Endometrium (tissue), 2 donors: ENCODE data around the gene MT3.

Experiments
- FAIRE-seq: peaks from 2 replicates; lab custom pipeline; 2012; peaks lifted over from hg19 to GRCh38; lab: Jason Lieb, UNC
- donor health status: control.
- donor health status: control.

MT3 gene

DNA sequence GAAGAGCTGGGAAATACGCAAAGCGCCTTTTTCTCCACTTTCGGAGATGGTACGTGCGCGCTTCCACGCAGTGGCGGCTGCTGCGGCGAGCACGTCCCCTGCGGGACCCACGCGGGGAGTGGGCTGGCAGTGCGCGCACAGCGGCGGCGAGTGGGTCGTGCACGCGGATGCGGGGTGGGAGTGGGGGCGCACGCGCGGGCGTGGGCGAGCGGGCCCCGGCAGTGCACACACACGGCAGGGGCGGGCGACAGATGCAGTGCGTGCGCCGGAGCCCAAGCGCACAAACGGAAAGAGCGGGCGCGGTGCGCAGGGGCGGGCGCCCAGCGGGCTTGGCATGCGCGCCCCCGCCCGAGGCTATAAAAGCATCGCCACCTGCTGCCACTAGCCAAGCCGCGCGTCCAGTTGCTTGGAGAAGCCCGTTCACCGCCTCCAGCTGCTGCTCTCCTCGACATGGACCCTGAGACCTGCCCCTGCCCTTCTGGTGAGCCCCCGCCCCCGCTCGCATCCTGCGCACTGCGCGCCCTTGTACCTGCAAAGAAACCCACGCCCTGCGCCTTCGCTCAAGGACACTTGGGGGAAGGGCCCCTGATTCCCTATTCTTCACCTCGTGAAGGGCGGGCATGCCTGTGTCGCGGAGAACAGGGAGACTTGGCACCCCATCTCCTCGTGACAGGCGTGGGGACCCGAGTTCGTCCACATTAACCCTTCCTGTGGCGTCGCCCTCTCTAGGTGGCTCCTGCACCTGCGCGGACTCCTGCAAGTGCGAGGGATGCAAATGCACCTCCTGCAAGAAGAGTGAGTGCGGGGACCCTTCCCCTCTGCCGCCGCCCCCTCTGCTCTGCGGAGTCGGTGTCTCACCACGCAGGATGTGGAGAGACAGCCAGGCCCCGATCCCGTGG is at the start of gene MT3:
Gene MT3, plus strand, starts transcription at position 388 of the 899 bp plus-strand sequence. Its CDS starts 63 bp downstream, at position 451.
- FAIRE-seq, result no peak

DNA sequence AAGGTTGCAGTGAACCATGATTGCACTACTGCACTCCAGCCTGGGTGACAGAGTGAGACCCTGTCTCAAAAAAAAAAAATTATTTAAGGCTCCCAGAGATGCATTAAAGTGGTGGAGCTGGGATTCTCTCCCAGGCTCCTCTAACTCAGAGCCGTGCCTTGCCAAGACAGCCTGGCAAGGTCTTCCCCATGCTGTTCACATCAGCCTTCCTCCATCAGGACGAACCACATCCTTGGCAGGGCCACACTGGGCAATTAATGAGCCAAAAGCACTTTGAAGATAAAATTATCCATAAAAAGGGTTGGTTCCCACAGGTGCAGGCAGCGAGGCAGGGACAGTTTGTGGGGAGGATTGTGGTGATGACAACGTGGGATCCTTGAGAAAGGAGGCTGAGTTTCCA is 49.7 kb upstream of the MT3 start:
- FAIRE-seq, result no peak

DNA sequence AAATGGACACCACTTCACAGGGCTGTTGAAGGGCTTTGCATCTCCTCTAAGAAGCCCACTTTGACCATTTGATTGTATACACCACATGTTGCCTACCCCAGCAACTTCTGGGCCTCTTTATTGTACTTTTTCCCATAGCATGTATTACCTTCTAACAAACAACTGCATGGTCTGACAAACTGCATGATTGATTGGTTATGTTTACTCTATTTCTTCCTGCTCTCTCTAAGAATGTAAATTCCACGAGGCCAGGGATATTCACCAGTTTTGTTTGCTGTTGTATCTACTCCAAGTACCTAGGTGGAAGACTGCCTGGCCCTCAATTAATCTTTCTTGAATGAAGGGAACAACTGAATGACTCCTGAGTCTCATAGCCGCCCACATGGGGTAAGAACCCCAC is 47.3 kb upstream of the MT3 start:
- no peak for FAIRE-seq

DNA sequence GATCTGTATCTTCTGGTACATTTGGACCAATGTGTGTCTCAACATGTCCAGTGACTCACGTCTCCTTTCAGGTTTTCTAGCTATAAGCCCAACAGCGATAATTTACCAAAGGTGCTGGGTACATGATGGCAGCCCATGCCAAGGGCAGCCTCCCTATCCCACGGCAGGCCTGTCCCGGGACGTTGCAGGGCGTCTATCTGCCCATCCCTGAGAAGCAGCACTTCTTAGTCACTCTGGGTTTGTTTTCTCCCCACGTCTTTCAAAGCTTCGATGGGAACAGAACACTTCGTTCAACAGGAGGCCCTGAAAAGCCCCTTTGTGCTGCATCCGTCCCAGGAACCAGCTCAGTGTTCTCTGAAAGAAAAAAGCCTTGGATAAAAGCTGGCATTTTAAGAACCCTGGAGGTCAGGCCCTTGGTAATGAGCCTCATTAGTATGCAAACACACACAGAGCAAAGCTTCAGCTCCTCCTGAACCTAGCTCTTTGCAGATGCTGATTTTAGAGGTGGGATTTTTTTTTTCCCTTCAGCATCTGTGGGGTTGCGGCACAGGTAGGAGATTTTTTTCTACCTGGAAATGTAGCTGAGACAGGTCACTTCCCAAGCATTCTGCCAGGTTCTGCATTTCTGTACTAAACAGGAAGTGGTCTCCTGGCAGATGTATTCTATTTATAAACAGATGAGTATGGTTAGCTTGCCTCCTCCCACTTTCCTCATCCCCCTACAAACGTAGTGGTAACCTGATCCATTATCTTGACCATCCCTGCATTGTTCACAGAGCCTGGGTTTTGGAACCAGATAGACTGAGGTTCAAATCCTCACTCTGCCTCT is 42.0 kb upstream of the MT3 start:
- no peak for FAIRE-seq

DNA sequence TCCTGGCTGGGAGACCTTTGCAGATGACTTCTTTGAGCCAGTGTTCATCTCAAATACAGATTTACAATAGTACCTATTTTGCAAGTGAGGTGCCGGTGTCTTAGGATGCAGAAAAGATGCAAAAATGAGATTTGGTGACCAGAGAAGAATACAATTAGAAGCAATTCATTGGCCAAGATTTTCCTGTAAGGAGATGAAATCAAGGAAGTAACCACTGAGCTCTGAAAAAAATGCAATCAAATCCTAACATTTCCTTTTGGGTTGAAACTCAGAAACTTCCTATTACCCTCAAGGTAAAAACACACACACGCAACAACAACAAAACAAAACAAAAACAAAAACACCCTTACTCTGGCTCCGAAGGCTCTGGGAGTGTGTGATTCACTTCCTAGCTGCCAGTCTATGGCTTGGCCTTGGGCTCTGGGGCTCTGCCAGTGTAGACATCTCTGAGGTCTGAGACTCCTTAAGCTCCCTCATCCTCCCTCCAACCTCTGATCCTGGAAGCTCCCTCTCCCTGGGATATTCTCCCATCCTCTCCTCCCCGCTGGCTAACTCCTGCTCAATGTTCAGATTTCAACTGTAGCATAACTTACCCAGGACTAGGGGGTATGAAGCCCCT is 41.3 kb upstream of the MT3 start:
- FAIRE-seq, result no peak

DNA sequence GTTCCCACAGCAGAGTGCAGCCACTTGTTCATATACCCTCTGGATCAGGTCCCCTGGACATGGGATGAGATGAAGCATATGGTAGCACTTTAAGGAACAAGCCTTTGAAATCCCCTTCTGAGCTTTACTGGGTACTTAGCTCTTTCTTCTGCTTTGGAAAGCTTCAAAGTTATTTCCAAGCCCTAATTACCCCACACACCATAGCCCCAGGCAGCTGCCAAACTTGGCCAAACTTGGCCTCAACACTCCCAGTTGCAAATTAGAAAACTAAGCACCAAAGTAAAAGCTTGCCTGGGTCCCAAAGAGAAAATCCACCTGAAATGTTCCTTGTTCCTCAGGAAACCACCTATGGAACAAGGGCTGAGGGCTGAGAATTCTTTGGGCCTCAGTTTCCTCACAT is 40.2 kb upstream of the MT3 start:
- FAIRE-seq, result no peak

DNA sequence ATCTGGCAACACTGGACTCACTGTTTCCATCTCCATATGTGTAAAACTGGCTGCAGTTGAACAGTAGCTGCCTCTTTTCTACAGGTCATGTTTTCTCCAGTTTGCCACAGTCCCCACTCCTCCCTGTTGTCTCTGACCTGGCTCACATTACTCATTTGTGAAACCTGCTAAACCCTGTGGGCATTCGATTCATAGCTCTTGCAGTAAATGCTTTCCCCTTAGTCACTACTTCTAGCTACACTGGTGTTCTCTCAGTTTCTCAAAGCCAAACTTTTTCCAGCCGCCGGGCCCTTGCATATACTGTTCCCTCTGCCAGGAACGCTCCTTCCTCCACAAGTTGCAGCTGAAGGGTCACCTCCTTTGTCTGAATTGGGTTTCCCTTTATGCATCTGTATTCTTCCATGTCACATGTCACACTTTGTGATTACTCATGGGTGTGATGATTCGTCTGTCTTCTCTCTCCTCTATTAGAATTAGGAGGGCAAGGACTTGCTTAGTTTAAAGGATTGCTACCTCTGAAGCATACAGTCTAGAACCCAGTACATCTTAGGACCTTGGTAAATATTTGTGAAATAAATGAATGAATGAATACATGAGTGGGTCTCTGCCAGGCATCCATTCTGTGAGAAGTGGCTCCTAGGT is 39.5 kb upstream of the MT3 start:
- FAIRE-seq, result no peak

DNA sequence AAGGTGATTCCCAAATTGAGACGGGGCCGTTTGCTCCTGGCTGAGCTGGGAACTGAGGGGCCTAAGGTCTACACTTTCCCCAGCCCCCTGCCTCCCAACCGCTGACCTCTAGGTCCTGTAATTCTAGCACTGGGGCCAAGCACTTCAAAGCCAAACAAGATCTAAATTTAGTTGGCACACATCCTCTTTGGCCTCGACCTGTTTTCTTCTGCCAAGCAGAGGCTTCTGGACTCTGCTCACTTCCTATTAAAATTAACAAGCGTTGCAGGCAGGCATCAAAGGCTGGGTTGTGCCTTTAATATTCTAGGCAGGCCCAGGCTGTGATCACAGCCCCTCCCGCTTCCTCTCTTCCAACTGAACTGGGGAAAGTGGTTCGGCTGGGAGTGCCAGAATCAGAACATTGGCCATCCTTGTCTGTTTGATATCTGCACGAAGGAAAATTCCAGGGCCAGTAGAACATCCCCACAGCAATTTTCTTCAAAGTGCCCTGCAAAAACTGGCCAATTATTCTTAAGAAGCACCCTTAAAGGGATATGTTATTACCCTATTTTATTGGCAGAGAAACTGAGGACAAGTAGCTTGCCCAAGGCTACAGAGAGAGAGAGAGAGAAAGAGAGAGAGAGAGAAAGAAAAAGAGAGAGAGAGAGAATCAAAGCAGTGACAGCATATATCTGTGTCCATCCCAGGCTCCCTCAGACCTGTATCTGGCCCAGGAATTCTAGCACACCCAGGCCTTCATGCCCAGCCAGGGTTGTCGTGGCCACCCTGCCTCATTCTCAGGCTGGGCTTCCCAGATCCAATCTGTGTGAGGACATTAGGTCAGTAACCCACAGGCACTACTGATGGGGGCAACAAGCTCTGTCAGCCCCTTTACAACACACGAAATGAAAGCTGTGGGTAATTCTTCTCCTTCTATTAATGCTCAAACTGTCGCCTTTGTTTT is 37.3 kb upstream of the MT3 start:
- no peak for FAIRE-seq

DNA sequence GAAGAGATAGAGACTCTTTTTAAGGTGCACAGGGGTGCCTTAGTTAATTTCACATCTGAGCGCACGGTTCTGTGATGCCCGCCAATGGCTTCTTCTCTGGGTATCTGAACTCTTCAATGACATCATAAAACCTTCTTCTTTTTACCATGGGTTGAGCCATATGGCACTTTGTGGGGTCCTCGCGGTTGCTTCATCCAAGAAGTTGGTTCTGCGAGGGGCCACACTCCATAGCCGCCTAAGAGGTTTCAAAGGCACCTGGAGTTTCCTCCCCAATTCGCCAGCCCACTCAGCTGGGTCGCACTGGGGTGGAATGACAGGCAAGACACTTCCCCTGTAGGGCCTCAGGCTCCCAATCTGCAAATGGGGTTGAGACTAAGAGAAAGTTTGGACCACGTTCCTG is 34.9 kb upstream of the MT3 start:
- FAIRE-seq, result no peak

DNA sequence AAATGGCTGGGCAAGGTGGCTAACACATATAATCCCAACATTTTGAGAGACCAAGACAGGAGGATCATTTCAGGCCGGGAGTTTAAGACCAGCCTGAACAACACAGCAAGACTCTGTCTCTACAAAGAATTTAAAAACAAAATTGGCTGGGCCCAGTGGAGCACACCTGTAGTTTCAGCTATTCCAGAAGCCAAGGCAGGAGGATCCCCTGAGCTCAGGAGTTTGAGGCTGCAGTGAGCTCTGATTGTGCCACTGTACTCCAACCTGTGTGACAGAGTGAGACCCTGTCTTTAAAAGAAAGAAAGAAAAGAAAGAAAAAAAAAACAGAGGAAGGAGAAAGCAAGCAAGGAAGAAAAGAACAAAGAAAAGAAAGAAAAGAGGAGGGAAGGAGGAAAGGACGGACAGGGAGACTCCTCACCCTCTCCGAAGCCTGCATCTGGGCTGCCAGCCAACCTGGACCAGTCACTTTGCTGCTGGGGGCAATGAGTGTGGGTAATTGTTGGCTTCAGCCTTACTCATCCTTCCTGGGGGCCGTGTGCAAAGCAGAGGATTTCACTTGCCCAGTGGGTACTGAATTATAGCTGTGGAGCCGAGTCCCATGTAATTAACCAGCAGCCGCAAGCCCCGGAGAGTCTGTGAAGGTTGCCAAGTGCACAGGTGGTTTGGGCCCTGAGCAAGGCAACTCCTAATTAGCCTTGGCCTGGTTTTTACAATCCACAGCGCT is 31.1 kb upstream of the MT3 start:
- FAIRE-seq, result no peak

DNA sequence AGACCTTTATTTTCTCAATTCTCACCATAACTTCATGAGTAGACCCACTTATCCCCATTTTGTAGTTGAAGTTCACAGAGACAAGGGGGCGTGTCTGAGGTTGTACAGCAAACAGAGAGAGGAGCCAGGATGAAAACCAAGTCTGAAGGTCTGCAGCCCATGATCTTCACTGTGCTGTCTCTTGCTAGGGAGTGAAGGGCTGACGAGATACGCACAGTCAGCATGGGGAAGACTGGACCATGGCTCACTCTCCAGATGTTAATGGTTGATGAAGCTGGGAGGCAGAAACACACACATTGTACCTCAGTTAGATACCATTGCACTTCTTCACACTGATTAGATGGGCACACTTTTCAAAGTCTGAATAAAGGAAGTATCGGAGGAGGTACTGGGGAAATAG is 30.2 kb upstream of the MT3 start:
- no peak for FAIRE-seq

DNA sequence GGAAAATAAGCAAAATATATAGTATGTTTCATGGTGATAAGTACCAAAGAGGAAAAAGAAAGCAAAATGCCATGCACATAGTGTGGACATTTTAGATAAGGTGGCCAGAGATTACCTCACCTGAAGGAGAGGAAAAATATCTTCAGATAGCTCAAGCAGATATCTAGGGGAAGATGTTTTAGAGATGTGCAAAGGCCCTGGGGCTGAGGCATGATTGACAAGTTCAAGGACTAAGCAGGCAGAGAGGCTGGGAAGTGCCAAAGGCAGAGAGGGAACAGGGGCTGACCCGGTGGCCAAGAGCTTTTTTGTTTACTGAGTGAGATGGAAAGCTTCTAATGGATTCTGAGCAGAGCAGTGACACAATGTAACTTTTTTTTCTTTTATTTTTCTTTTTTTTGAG is 28.9 kb upstream of the MT3 start:
- no peak for FAIRE-seq

DNA sequence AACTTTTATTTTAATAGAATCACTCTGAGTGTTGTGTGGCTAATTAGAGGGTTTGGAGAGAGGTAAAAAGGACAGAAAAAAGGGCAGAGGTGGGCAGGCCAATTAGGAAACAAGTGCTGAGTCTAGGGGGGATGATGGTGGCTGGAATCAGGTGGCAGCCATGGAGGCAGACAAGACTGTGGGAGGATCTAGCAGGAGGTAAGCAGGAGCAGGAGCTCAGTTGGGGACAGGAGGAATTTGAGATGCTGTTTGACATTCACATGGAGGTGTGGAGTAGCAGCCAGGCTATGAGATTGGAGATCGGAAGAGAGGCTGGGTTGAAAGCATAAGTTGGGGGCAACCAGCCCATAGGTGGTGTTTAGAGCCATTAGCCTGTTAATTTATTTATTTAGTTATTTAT is 28.2 kb upstream of the MT3 start:
- no peak for FAIRE-seq

DNA sequence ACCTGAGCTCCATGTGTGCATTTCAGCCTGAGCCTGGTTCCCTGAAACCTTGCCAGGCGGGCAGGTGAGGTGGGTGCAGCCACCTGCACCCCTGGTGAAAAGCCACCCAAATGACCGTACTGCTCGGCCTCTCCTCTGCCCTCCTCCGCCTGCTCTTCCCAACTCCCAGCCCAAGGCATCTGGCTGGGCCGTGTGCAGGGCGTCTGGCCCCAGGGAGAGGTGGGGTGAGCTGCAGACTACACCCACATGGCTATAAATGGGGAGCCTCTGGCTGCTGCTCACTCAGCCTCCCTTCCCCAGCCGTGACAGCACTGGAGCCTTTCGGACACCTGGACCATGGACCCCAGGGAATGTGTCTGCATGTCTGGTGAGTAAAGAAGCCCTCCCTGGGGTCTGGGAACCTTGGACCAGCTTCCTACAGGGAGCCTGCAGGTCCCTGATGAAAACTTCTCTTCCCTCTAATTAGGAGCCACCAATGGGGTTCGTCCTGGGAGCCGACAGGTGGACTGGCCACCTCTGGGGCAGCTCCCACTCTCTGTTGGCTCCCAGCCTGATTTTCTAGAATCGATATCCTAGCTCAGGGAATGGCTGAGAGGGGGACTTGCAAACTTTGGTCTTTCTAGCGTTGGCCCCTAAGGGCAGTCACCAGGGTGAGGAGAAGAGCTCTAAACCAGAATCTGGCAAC is 24.4 kb upstream of the MT3 start, which contains the start of gene MT4:
Gene MT4, plus strand, starts transcription at position 281 of the 685 bp plus-strand sequence. Its CDS starts 56 bp downstream, at position 337.
- FAIRE-seq, result no peak

DNA sequence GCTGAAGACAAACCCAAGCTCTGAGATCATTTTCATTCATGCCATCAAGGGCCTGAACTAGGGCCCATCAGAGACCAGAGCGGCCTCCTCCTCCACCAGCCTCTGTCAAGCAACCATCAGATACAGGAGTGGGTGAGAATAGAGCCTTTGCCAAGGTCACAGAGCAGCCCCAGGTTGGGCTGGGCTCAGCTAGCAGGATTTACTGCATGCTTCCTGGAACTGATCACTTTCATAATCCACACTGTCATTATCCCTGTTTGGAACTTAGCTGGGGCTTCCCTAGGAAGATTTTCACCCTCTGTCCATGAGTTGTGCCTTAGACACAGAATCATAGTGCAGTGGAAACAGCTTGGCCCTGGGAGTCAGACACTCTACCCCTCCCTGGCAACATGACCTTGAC is 19.4 kb upstream of the MT3 start:
- FAIRE-seq, result no peak

DNA sequence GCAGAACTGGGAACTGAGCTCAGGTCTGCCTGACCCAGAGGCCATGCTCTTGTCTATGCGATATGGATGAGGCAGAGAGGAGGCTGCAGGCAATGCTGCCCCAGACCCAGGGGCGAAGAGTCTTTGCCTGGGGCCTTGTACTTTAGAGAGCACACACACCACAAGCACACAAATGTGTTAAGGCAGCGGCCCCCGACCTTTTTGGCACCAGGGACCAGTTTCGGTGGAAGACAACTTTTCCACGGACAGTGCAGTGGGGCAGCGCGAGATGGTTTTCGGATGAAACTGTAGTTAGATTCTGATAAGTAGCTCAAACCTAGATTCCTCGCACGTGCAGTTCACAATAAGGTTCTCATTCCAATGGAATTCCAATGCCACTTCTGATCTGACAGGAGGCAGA is 17.8 kb upstream of the MT3 start:
- no peak for FAIRE-seq

DNA sequence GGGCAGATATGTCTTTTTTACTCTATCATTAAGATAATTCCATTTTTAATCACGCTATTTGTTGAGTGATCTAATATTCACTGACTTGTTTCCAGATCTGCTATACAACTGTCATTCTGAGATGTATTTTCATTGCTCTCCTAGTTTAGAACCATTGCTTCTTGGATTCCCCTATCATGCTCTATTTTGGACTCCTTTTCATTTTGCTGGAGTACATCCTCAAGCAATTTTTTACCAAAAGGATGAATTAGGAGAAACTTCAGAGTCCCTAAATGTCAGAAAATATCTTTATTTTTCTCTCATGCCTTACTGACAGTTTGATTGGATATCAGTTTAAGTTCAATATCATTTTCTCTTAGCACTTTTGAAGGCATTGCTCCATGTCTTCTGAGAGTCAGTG is 14.7 kb upstream of the MT3 start:
- no peak for FAIRE-seq

DNA sequence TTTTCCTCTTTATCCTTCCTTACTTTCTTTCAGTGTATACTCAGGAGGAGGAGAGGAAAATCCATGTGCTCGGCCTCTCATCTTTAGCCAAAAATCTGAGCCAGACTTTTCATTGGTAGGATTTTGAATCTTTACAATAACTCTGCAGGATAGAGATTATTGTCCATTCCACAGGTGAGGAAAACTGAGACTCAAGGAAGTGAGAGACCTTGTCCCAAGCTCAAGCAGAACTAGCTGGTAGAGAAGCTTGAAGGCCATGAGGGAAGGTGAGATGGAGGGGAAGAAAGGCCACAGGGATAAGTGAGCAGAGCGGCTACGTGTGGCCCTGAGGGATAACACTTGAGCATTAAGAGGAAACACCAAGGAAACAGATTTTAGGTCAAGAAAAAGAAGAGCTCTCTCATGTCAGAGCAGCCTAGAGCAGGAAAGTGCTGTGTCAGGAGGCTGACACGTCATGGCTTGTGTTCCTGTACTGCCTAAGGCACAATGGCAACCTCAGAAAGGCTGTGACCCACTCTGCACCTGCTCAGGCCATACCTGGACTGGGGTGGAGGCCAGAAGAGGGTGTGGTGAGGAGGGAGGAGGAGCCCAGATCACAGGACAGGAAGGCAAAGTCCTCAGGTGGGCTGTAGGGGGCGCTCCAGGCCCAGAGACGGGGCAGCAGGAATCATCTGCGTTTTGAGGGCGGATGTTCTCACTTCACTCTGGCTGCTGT is 12.6 kb upstream of the MT3 start:
- no peak for FAIRE-seq

DNA sequence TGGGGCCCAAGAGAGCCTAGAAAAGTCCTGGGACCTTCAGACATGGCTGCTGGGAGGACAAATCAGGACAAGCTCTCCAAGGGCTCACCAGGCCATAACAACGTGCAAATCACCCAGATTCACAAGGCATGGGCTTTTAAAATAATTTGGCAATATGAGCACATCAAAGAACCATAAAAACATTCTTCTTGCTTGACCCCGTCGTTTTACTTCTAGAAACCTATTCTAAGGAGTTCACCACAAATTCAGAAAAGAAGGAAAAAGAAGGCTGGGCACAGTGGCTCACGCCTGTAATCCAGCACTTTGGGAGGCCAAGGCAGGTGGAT is 12.1 kb upstream of the MT3 start:
- no peak for FAIRE-seq
